Measurements from ENCODE around the gene CDK10.

- no peak for TF ChIP-seq CTCF (IDR thresholded peaks at IDR 0.05; ENCODE audit: insufficient read depth, low read length)
- TF ChIP-seq POLR2AphosphoS5 (IDR thresholded peaks at IDR 0.05; ENCODE audit: low read depth): no peak
These were observed 31.3 kb upstream of the CDK10 start for GRCh38 chr16:89655062-89655643.
